GM18517 (cell line): ENCODE data around the gene HOMEZ.
"Not testable (repeated sequence)": the region's sequence is repeated elsewhere in the genome, so short reads cannot be mapped to it uniquely, and the experiment has no call there.

ENCODE experiments used
- ATAC-seq: cut with Tn5 transposase; IDR thresholded peaks from one replicate; pipeline ENCODE4 v1.9.1; 2021; ENCODE audit warnings: mild to moderate bottlenecking, moderate library complexity; ENCODE audit not compliant: unreplicated experiment

Gene HOMEZ

GRCh38 chr14:23228812-23229211 is 57.1 kb downstream of the HOMEZ start:
- ATAC-seq = no peak

- no peak for ATAC-seq
Measured at GRCh38 chr14:23227566-23227965, 58.4 kb downstream of the HOMEZ start.

- not testable (repeated sequence) for ATAC-seq
Measured at GRCh38 chr14:23224958-23225357, 61.0 kb downstream of the HOMEZ start.
